Testis (tissue), 2 donors: Measurements from ENCODE around the gene HYAL1.

ENCODE experiments used
- POLR2A ChIP-seq: fragments of 450-650 bp; IDR thresholded peaks from one replicate; pipeline ENCODE4 v1.6.1; 2017; ENCODE audit warnings: antibody characterized with exemption, mild to moderate bottlenecking, moderate library complexity
- TF ChIP-seq, protein P1 (sequence below), 3 experiments: fragments of 450-650 bp in 2 of 3; fragments of 200-600 bp in 1 of 3; sonication (generic) in 1 of 3; IDR thresholded peaks; one replicate each; pipeline ENCODE4 v1.5.1; 2016 to 2019; ENCODE audit warnings: antibody characterized with exemption in 3 of 3, mild to moderate bottlenecking in 2 of 3, moderate library complexity in 1 of 3

DNA sequence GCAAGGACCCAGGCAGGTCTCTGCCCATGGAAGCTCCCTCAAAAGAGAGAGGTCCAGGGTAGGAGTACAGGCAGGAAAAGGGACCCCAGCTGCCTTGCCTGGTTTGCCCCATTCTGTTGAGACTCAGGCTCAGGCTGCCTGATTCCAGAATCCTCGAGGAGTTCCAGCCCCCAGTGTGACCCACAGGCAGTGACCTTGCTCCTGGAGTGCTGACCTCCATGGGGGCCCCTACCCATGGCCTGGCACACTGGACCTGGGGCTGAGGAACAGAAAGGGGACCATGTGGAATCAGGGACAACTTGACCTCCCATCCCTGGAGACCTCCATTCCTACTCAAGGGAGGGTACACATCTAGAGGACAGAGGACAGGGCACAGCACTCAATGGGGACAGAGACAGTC, 37.8 kb downstream of the HYAL1 start:
- TF ChIP-seq, protein P1, sequence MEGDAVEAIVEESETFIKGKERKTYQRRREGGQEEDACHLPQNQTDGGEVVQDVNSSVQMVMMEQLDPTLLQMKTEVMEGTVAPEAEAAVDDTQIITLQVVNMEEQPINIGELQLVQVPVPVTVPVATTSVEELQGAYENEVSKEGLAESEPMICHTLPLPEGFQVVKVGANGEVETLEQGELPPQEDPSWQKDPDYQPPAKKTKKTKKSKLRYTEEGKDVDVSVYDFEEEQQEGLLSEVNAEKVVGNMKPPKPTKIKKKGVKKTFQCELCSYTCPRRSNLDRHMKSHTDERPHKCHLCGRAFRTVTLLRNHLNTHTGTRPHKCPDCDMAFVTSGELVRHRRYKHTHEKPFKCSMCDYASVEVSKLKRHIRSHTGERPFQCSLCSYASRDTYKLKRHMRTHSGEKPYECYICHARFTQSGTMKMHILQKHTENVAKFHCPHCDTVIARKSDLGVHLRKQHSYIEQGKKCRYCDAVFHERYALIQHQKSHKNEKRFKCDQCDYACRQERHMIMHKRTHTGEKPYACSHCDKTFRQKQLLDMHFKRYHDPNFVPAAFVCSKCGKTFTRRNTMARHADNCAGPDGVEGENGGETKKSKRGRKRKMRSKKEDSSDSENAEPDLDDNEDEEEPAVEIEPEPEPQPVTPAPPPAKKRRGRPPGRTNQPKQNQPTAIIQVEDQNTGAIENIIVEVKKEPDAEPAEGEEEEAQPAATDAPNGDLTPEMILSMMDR (IDR thresholded peaks at IDR 0.05), result no peak
- no peak for TF ChIP-seq POLR2A
